Measurements from ENCODE around the gene SLC16A2.

GRCh38 chrX:74452199-74452481 lies 30.8 kb downstream of the SLC16A2 start:
- TF ChIP-seq NR3C1 (CRISPR knock-in tag; conservative IDR thresholded peaks at IDR 0.05; ENCODE audit: low read depth), result no peak
- no peak for TF ChIP-seq E2F4 (CRISPR knock-in tag; IDR thresholded peaks at IDR 0.05; ENCODE audit: borderline replicate concordance, low read depth)
- no peak for TF ChIP-seq GABPB1 (CRISPR knock-in tag; IDR thresholded peaks at IDR 0.05)
- TF ChIP-seq CTCF (IDR thresholded peaks at IDR 0.05), result no peak
- no peak for TF ChIP-seq HMGXB4 (CRISPR knock-in tag; IDR thresholded peaks at IDR 0.05)
- TF ChIP-seq CREB1 (CRISPR knock-in tag; IDR thresholded peaks at IDR 0.05), result no peak
- no peak for TF ChIP-seq SP1 (CRISPR knock-in tag; conservative IDR thresholded peaks at IDR 0.05)
- no peak for TF ChIP-seq FOXP1 (CRISPR knock-in tag; IDR thresholded peaks at IDR 0.05; ENCODE audit: borderline replicate concordance)
- TF ChIP-seq TCF7 (CRISPR knock-in tag; IDR thresholded peaks at IDR 0.05; ENCODE audit: low read depth), result no peak
- no peak for TF ChIP-seq ZBTB43 (CRISPR knock-in tag; IDR thresholded peaks at IDR 0.05)
